ENCODE measurements around the gene PTPRC. TPM values are rescaled to one million over a fixed set of nuclear protein-coding genes. Genes with fewer than 3 reads are reported as not detected.

Gene PTPRC
- total and polyA plus RNA-seq, 7 donors, result 0.42 to 7.0 (median 3.9) TPM

- intact Hi-C loops (cut with DNase I), result no loop called here
- H3K27me3 ChIP-seq (ENCODE audit: insufficient read depth in 3 of 3, low read length in 2 of 3), result no peaks in the 10 kb centered on the region
- no peaks in the 10 kb centered on the region for H3K4me1 ChIP-seq
- TF ChIP-seq, protein P1, sequence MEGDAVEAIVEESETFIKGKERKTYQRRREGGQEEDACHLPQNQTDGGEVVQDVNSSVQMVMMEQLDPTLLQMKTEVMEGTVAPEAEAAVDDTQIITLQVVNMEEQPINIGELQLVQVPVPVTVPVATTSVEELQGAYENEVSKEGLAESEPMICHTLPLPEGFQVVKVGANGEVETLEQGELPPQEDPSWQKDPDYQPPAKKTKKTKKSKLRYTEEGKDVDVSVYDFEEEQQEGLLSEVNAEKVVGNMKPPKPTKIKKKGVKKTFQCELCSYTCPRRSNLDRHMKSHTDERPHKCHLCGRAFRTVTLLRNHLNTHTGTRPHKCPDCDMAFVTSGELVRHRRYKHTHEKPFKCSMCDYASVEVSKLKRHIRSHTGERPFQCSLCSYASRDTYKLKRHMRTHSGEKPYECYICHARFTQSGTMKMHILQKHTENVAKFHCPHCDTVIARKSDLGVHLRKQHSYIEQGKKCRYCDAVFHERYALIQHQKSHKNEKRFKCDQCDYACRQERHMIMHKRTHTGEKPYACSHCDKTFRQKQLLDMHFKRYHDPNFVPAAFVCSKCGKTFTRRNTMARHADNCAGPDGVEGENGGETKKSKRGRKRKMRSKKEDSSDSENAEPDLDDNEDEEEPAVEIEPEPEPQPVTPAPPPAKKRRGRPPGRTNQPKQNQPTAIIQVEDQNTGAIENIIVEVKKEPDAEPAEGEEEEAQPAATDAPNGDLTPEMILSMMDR (IDR thresholded peaks at IDR 0.05), result no peak
- DNase-seq (no peak), ATAC-seq (no peak)
- no peak overlapping the region for H3K27ac ChIP-seq
- no peaks in the 10 kb centered on the region for H3K36me3 ChIP-seq (ENCODE audit: insufficient read depth in 1 of 2, low read depth in 1 of 2)
- WGBS, 3 donors, result 45 to 54% (median 53%) methylated on average over 3 of the region's 3 CpGs
- H3K9me3 ChIP-seq, result no peaks in the 10 kb centered on the region
- H3K4me3 ChIP-seq, result no peak overlapping the region
Measured at GRCh38 chr1:198793714-198794113, 154.9 kb downstream of the PTPRC start.

GRCh38 chr1:198794498-198794897 is 155.7 kb downstream of the PTPRC start:
- DNase-seq, result no peak
- TF ChIP-seq, protein P1 (IDR thresholded peaks at IDR 0.05), result no peak
- Histone ChIP-seq H3K4me3 (no peak overlapping the region), H3K9me3 (no peaks in the 10 kb centered on the region), H3K4me1 (no peaks in the 10 kb centered on the region), H3K27me3 (ENCODE audit: insufficient read depth in 3 of 3, low read length in 2 of 3) (no peaks in the 10 kb centered on the region), H3K36me3 (ENCODE audit: insufficient read depth in 1 of 2, low read depth in 1 of 2) (no peaks in the 10 kb centered on the region), H3K27ac (no peak overlapping the region)
- ATAC-seq, result no peak
- intact Hi-C loops (cut with DNase I), result no loop called here

DNA sequence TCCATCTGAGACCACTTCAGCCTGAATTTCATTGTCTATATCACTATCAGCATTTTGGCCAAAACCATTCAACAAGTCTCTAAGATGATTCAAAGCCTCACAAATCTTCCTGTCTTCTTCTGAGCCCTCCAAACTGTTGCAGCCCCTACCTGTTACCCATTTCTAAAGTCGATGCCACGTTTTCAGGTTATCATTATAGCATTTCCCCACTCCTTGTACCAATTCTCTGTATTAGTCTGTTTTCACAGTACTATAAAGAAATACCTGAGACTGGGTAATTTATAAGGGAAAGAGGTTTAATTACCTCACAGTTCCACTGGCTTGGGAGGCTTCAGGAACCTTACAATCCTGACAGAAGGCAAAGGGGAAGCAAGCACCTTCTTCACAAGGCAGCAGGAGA is 158.8 kb downstream of the PTPRC start:
- no peaks in the 10 kb centered on the region for H3K4me1 ChIP-seq
- no peak for DNase-seq
- no peak overlapping the region for H3K4me3 ChIP-seq
- H3K36me3 ChIP-seq (ENCODE audit: insufficient read depth in 1 of 2, low read depth in 1 of 2), result no peaks in the 10 kb centered on the region
- WGBS, 3 donors, result 89 to 97% (median 93%) methylated on average over 2 of the region's 2 CpGs
- no peak overlapping the region for H3K27ac ChIP-seq
- TF ChIP-seq, protein P1 (IDR thresholded peaks at IDR 0.05), result no peak
- H3K9me3 ChIP-seq, result no peaks in the 10 kb centered on the region
- intact Hi-C loops (cut with DNase I), result no loop called here
- no peaks in the 10 kb centered on the region for H3K27me3 ChIP-seq (ENCODE audit: insufficient read depth in 3 of 3, low read length in 2 of 3)
- ATAC-seq, result no peak

GRCh38 chr1:198798923-198799386 is 160.1 kb downstream of the PTPRC start:
- intact Hi-C loops (cut with DNase I), result no loop called here

More at GRCh38 chr1:198798923-198799386, 160.1 kb downstream of the PTPRC start:
- Histone ChIP-seq H3K9me3 (no peaks in the 10 kb centered on the region), H3K27me3 (ENCODE audit: insufficient read depth in 3 of 3, low read length in 2 of 3) (no peaks in the 10 kb centered on the region), H3K4me1 (no peaks in the 10 kb centered on the region), H3K4me3 (no peak overlapping the region), H3K36me3 (ENCODE audit: insufficient read depth in 1 of 2, low read depth in 1 of 2) (no peaks in the 10 kb centered on the region), H3K27ac (no peak overlapping the region)
- 1 to 18% (median 9%) methylated on average over 1 of the region's 1 CpG for WGBS, 3 donors
- DNase-seq, result no peak
- no peak for ATAC-seq
- TF ChIP-seq, protein P1 (IDR thresholded peaks at IDR 0.05), result no peak

Data from psoas muscle (tissue), 8 donors.